A673 (cell line): ENCODE measurements around the gene TNS4. TPM values are rescaled to one million over a fixed set of nuclear protein-coding genes. Genes with fewer than 3 reads are reported as not detected.

Experiments
- BruUV-seq: library from RNA; stranded (reverse); fragments of 400-500 nt; replicated peaks from 2 replicates; lab custom pipeline; 2021; lab: Mats Ljungman, UMichigan
- CTCF ChIA-PET: fragments of 300-600 bp; sonication (Branson Sonifier 250); formaldehyde crosslinking; loops from one replicate; lab custom pipeline; 2022; ENCODE audit warnings: antibody characterized with exemption; lab: Charles Lee
- POLR2A ChIA-PET: fragments of 300-600 bp; sonication (Branson Sonifier 250); formaldehyde crosslinking; loops from one replicate; lab custom pipeline; 2022; ENCODE audit warnings: antibody characterized with exemption; ENCODE audit not compliant: low non-redundant PET; lab: Charles Lee
- DNase-seq: peaks from one replicate; pipeline ENCODE4 v3.0.0-alpha.2; 2015; ENCODE audit warnings: low spot score
- H3K27ac ChIP-seq: fragments of 200-600 bp; sonication (generic); 2 replicates; pipeline ENCODE4 v1.5.1; 2016; ENCODE audit warnings: mixed run types, low read depth, mild to moderate bottlenecking, mixed read lengths, antibody characterized with exemption, low read length; ENCODE audit not compliant: poor library complexity, severe bottlenecking
- H3K27me3 ChIP-seq: fragments of 200-600 bp; sonication (generic); replicated peaks from 2 replicates; pipeline ENCODE4 v1.6.1; 2017; ENCODE audit warnings: mixed run types, low read depth, mild to moderate bottlenecking, mixed read lengths, antibody characterized with exemption, low read length; ENCODE audit not compliant: insufficient read depth, poor library complexity
- H3K36me3 ChIP-seq: fragments of 200-600 bp; sonication (generic); 2 replicates; pipeline ENCODE4 v1.6.1; 2016; ENCODE audit warnings: mixed run types, mild to moderate bottlenecking, mixed read lengths, antibody characterized with exemption, low read length; ENCODE audit not compliant: insufficient read depth, poor library complexity, severe bottlenecking
- H3K4me1 ChIP-seq: fragments of 200-600 bp; sonication (generic); 2 replicates; pipeline ENCODE4 v1.6.1; 2017; ENCODE audit warnings: mixed run types, mild to moderate bottlenecking, mixed read lengths, antibody characterized with exemption, low read length; ENCODE audit not compliant: insufficient read depth, poor library complexity, severe bottlenecking
- H3K4me3 ChIP-seq: fragments of 200-600 bp; sonication (generic); 2 replicates; pipeline ENCODE4 v1.5.1; 2016; ENCODE audit warnings: low read depth, mixed run types, mild to moderate bottlenecking, mixed read lengths, low read length; ENCODE audit not compliant: poor library complexity, severe bottlenecking
- H3K9me3 ChIP-seq: fragments of 200-600 bp; sonication (generic); 2 replicates; pipeline ENCODE4 v1.6.1; 2016; ENCODE audit warnings: mixed run types, low read depth, mild to moderate bottlenecking, mixed read lengths, antibody characterized with exemption, low read length; ENCODE audit not compliant: poor library complexity, severe bottlenecking
- CTCF ChIP-seq: fragments of 300-800, 200-600 bp; sonication (generic); conservative IDR thresholded peaks from 2 replicates; pipeline ENCODE4 v1.5.1; 2017; ENCODE audit warnings: low read depth, mild to moderate bottlenecking, antibody characterized with exemption, low read length, moderate library complexity, mixed read lengths
- EZH2 ChIP-seq: fragments of 200-600 bp; sonication (generic); IDR thresholded peaks from 2 replicates; pipeline ENCODE4 v1.6.1; 2017; ENCODE audit warnings: borderline replicate concordance, low read depth, mild to moderate bottlenecking, mixed read lengths, antibody characterized with exemption, low read length; ENCODE audit not compliant: poor library complexity, severe bottlenecking
- intact Hi-C: fragments of 100-400 bp; cut with micrococcal nuclease; formaldehyde crosslinking; loops from one replicate; pipeline ENCODE4 v1.10.0; 2022; ENCODE audit not compliant: unreplicated experiment
- total RNA-seq: library from RNA; stranded (reverse); gene quantifications from 2 replicates; pipeline ENCODE4 v1.2.3, GENCODE V29; 2021

The TNS4 gene
- total RNA-seq, 1 experiment from 2014 or later, result not detected

- H3K27ac ChIP-seq, result no peak overlapping the region
- ChIA-PET CTCF (no interaction called here), POLR2A (no interaction called here)
- DNase-seq, result no peak
- TF ChIP-seq CTCF, result no peak
- TF ChIP-seq EZH2, result no peak
- BruUV-seq, result no TSS peak
- H3K4me1 ChIP-seq, result no peaks in the 10 kb centered on the region
- intact Hi-C loops, result no loop called here
- no peak overlapping the region for H3K4me3 ChIP-seq
- H3K27me3 ChIP-seq, result no peaks in the 10 kb centered on the region
- no peaks in the 10 kb centered on the region for H3K36me3 ChIP-seq
- no peaks in the 10 kb centered on the region for H3K9me3 ChIP-seq
Measured at GRCh38 chr17:40520991-40521453, 19.6 kb upstream of the TNS4 start.

GRCh38 chr17:40519089-40519775 is 17.8 kb upstream of the TNS4 start:
- Histone ChIP-seq H3K4me3 (no peak overlapping the region), H3K9me3 (no peaks in the 10 kb centered on the region), H3K4me1 (no peaks in the 10 kb centered on the region), H3K36me3 (no peaks in the 10 kb centered on the region), H3K27me3 (no peaks in the 10 kb centered on the region), H3K27ac (no peak overlapping the region)
- TF ChIP-seq CTCF (no peak), EZH2 (no peak)
- no peak for DNase-seq
- BruUV-seq, result no TSS peak
- POLR2A ChIA-PET, result no interaction called here
- intact Hi-C loops, result no loop called here
- CTCF ChIA-PET, result no interaction called here

- ChIA-PET CTCF (no interaction called here), POLR2A (no interaction called here)
- no peaks in the 10 kb centered on the region for H3K4me1 ChIP-seq
- DNase-seq, result no peak
- H3K9me3 ChIP-seq, result no peaks in the 10 kb centered on the region
- no TSS peak for BruUV-seq
- H3K36me3 ChIP-seq, result no peaks in the 10 kb centered on the region
- H3K4me3 ChIP-seq, result no peak overlapping the region
- intact Hi-C loops, result no loop called here
- no peaks in the 10 kb centered on the region for H3K27me3 ChIP-seq
- TF ChIP-seq EZH2 (no peak), CTCF (no peak)
- no peak overlapping the region for H3K27ac ChIP-seq
Measured at GRCh38 chr17:40518401-40519088, 17.1 kb upstream of the TNS4 start.
